NCI-H2196 (cell line): Measurements from ENCODE around the gene NT5DC3.
"Not testable (repeated sequence)": the region's sequence is repeated elsewhere in the genome, so short reads cannot be mapped to it uniquely, and the experiment has no call there.

Experiments
- DNase-seq: peaks from one replicate; lab custom pipeline; 2025; ENCODE audit not compliant: unreplicated experiment; lab: John Stamatoyannopoulos, UW

Gene NT5DC3

DNA sequence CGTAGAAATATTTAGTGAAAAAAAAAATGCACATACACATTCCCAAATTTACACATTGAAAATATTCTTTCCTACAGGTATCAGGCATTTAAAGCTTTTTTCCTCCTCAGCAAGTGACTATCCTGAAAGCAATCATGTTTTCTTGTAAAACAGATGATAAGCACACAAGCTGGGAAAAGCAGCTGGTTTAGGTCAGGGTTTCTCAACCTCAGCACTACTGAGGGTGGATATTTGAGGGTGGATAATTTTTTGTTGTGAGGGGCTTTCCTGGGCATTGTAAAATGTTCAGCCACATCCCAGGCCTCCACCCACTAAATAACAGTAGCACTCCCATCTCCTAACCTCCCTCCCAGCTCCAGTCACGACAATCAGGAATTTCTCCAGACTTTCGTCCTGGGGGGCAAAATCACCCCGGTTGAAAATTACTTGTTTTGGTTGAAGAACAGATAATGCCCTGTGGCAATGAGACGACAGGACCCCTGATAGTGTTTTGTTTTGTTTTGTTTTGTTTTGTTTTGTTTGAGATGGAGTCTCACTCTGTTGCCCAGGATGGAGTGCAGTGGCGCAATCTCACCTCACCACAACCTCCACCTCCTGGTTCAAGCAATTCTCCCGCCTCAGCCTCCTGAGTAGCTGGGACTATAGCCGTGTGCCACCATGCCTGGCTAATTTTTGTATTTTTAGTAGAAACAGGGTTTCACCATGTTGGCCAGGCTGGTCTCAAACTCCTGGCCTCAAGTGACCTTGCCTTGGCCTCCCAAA, 15.0 kb upstream of the NT5DC3 start:
- no peak for DNase-seq

DNA sequence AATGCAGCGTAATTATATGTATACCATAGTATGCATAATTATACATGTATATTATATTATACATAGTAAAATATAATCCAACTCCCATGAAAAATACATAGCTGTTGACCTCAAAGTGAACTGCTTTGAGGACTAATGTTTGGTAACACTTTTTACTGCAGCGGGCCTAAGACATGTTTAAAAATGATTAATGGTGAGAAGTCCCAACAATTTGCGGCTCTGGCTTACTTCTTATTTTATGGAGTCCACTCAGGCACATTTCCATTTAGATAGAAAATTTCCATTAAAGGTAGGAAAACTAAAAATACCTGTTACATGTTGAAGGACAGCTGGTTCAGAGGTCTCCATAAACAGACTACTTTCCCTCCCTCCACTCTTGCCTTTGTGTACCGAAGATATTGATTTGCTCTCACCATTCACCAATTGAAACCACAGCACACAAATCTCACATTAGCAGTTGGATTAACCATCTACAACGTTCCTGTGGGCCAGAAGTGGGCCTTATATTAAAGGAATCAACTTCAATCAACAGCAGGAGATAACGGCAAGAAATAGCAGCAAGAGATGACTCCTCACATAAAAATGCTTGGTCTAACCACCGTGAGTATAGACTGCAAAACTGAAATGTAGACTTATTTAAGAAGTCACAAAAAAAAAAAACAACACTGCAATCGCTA, 14.1 kb upstream of the NT5DC3 start:
- DNase-seq: no peak

GRCh38 chr12:103854372-103854973, 13.4 kb upstream of the NT5DC3 start:
- DNase-seq: no peak

- DNase-seq: peak; percentile 75
These were observed 11.5 kb upstream of the NT5DC3 start for GRCh38 chr12:103852498-103852997.

GRCh38 chr12:103851127-103851526, 10.1 kb upstream of the NT5DC3 start:
- no peak for DNase-seq

GRCh38 chr12:103850429-103850828, 9.4 kb upstream of the NT5DC3 start:
- DNase-seq: no peak

DNA sequence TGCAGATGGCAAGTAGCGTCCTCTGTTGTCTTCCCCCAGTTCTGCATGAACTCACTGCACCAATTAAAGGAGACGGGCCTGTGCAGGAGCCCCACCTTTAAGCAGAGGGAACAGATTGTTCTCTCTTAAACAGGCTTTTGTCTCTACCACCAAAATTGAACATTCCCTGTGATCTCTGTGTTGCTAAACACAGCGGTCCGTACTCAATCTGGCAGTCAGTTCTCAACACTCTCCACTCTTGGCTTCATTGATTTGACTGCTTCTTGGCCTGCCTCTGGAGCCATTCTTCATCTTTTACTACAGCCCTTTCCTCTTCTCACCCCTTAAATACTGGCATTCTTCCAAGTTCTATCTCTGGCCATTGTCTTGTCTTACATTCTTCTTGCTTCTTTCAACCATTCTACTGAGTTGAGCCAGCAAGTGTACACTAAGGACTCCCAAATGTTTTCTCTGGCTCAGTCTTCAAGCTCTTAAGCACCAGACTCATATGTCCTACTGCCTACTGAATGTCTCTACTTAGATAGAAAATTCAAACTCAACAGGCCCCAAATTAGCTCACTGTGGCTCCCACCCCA, 8.0 kb upstream of the NT5DC3 start:
- DNase-seq: no peak

GRCh38 chr12:103848143-103848542, 7.1 kb upstream of the NT5DC3 start:
- no peak for DNase-seq

DNA sequence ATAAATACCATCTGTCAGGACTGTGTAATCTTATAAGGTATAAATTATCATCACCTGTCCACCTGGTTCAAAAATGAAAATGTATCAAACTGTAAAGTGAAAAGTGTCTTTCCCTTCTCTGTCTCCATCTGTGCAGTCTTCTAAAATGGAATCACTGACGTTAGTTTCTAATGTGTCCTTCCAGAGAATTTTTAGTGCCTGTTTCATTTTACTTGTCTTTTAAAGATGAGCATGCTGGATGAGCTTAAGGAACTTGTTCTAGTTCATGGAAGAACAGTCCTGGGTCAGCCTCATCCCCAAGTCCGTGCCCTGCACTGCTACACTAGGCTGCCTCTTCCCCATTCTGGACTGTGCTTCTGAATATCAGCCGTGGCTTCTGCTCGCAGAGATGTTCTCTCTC, 5.4 kb upstream of the NT5DC3 start:
- DNase-seq: no peak

DNA sequence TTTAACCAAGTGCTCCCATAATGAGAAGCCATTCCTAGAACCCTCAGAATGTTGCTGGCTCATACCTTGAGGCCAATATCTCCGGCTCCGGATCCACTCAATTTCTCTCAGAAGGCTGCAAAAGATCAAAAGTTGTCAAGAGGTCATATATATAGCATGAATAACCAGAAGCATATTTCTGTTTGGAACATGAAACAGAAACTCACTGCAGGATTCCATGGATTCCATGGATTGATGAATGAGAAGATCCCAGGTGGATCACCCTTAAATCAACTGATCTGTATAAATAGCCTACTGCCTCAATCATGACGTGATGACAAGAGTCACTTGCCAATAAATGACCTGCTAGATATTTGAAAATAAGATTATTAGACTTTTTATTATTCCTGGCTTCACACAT, 3.3 kb upstream of the NT5DC3 start:
- no peak for DNase-seq

DNA sequence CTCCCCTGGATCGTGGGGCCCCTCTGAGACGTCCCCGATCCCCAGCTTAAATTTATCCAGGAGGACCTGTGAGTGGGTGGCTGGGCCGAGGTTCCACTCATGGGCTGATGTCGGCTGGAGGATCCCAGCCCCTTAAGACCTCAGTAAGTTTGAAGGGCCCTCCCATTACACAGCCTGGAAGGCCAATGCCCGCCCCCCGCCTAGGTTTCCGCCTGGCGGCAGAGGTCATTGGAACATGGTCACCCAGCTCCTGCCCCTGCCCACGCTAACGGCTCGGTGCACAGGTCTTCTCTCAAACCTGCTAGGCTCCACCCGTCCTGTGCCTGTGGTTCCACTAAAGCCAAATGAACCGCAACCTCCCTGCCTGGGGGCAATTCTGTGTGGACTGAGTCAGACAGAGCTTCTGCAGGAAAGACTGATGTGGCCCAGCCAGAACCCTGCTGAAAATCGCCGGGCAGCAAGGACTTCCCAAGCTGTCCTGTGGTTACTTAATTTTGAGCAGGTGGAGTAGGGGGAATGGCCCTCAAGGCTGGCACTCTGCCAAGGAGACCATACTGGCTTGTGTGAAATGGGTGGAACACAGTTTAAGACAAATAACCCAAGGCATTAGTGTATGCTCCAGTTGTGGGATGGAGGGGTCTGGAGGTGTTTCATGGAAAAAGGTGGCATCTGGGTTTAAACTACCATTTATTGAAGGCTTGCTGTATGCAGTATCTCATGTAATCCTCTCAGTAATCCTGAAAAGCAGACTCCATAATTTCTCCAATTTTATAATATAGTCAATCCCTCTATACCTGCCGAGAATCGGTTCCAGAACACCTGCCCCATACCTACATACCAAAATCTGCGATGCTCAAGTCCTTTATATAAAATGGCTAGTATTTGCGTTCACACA, 903 bp upstream of the NT5DC3 start:
- no peak for DNase-seq

- no peak for DNase-seq
These were observed 565 bp downstream of the NT5DC3 start for GRCh38 chr12:103840462-103840875.

- DNase-seq: no peak
These were observed 1.2 kb downstream of the NT5DC3 start for GRCh38 chr12:103839609-103840461.

GRCh38 chr12:103839103-103839502, 1.9 kb downstream of the NT5DC3 start:
- DNase-seq: no peak

DNA sequence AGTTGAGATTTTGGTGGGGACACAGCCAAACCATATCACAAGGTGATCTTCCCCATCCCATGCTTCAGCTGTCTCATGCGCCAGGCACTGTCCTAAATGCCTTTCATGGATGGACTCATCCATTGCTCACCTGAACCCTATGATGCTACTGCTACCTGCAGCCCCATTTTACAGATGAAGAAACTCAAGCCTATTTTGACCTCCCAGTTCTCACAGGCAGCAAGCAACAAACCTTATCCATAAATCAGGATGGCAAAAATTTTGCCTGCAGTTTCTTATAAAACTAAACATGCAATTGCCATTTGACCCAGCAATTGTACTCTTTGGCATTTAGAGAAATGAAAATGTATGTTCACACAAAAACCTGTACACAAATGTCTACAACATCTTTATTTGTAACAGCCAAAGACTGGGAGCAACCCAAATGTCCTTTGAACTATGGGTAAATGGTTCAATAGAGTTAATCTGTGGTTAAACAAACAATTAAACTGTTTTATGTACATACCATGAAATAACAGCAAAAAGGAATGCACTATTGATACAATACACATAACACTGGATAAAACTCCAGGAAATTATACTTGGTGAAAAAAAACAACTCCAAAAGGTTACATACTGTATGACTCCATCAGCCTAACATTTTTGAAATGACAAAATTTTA, 2.6 kb downstream of the NT5DC3 start:
- no peak for DNase-seq

DNA sequence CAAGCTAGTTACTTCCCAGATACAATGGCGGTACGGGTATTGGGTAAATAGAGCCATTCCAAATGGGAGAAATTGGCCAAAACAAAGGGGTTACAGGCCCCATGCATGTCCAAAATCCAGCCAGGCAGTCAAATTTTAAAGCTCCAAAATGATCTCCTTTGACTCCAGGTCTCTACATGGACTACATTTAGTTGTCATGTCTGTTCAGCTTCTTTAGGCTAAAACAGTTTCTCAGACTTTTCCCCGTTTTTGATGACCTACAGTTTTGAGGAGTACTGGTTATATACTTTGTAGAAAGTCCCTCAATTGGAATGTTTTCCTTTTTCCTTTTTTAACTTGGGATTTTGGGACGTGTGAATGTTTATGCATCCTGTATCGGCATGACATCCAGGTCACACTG, 4.7 kb downstream of the NT5DC3 start:
- no peak for DNase-seq

DNA sequence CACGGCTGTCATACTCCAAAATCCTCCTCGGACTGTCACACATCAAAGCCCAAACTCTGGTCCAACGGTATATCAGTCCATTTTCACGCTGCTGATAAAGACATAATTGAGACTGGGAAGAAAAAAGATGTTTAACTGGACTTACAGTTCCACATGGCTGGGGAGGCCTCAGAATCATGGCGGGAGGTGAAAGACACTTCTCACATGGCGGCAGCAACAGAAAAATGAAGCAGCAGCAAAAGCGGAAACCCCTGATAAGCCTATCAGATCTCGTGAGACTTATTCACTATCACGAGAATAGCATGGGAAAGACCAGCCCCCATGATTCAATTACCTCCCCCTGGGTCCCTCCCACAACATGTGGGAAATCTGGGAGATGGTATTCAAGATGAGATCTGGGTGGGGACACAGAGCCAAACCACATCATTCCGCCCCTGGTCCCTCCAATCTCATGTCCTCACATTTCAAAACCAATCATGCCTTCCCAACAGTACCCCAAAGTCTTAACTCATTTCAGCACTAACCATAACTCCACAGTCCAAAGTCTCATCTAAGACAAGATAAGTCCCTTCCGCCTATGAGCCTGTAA, 5.2 kb downstream of the NT5DC3 start:
- not testable (repeated sequence) for DNase-seq

- DNase-seq: no peak
These were observed 6.1 kb downstream of the NT5DC3 start for GRCh38 chr12:103834942-103835341.

GRCh38 chr12:103833891-103834290, 7.1 kb downstream of the NT5DC3 start:
- no peak for DNase-seq
